Nephron (organoid): ENCODE data around the gene REM2.

Experiments used
- H3K27ac Mint-ChIP-seq, 3 experiments: 2 replicates each; pipeline ENCODE4 v1.8.0; 2020; ENCODE audit warnings: mixed read lengths in 3 of 3, mild to moderate bottlenecking in 2 of 3, moderate library complexity in 1 of 3
- H3K27me3 Mint-ChIP-seq: 2 replicates; pipeline ENCODE4 v1.8.0; 2021; ENCODE audit warnings: low read depth, mild to moderate bottlenecking, moderate library complexity, mixed read lengths
- H3K36me3 Mint-ChIP-seq: 2 replicates; pipeline ENCODE4 v1.8.0; 2020; ENCODE audit warnings: low read depth, mixed read lengths
- H3K4me1 Mint-ChIP-seq: 2 replicates; pipeline ENCODE4 v1.8.0; 2020; ENCODE audit warnings: mixed read lengths
- H3K4me3 Mint-ChIP-seq, 3 experiments: 2 replicates each; pipeline ENCODE4 v1.8.0; 2020; ENCODE audit warnings: mild to moderate bottlenecking in 3 of 3, mixed read lengths in 3 of 3, moderate library complexity in 2 of 3
- H3K9me3 Mint-ChIP-seq: 2 replicates; pipeline ENCODE4 v1.8.0; 2020; ENCODE audit warnings: mixed read lengths
- TF ChIP-seq, protein P1 (sequence below), 3 experiments: fragments of 200-600 bp; sonication (generic); IDR thresholded peaks; one replicate each; pipeline ENCODE4 v1.5.0; 2021; ENCODE audit warnings: antibody characterized with exemption in 3 of 3; ENCODE audit not compliant: unreplicated experiment in 3 of 3

REM2 gene

DNA sequence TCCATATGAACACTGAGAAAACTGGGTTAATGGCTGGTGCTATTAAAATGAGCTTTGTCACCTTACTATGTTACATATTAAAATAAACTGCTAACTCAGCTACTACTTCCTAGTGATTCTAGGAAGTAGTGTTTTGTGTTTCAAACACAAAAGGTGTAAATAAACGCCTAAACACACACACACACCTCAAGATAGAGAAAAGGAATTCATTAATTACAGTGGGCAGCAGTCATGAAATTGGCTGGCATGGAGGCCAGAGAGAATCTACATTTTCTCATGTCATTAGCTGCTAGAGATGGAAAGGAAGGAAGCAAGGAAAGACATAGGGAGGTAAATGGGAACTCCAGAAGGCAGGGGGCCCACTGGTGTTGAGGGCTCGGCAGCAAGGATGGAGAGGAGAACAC is 46.9 kb downstream of the REM2 start:
- peaks cover 6% of the 10 kb centered on the region for H3K4me1 Mint-ChIP-seq
- H3K4me3 Mint-ChIP-seq, result no peak overlapping the region
- no peaks in the 10 kb centered on the region for H3K27me3 Mint-ChIP-seq
- TF ChIP-seq, protein P1, sequence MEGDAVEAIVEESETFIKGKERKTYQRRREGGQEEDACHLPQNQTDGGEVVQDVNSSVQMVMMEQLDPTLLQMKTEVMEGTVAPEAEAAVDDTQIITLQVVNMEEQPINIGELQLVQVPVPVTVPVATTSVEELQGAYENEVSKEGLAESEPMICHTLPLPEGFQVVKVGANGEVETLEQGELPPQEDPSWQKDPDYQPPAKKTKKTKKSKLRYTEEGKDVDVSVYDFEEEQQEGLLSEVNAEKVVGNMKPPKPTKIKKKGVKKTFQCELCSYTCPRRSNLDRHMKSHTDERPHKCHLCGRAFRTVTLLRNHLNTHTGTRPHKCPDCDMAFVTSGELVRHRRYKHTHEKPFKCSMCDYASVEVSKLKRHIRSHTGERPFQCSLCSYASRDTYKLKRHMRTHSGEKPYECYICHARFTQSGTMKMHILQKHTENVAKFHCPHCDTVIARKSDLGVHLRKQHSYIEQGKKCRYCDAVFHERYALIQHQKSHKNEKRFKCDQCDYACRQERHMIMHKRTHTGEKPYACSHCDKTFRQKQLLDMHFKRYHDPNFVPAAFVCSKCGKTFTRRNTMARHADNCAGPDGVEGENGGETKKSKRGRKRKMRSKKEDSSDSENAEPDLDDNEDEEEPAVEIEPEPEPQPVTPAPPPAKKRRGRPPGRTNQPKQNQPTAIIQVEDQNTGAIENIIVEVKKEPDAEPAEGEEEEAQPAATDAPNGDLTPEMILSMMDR (IDR thresholded peaks at IDR 0.05; ENCODE audit: unreplicated experiment in 3 of 3), result no peak
- no peaks in the 10 kb centered on the region for H3K9me3 Mint-ChIP-seq
- H3K27ac Mint-ChIP-seq, result no peak overlapping the region
- H3K36me3 Mint-ChIP-seq, result peaks cover 13% of the 10 kb centered on the region

DNA sequence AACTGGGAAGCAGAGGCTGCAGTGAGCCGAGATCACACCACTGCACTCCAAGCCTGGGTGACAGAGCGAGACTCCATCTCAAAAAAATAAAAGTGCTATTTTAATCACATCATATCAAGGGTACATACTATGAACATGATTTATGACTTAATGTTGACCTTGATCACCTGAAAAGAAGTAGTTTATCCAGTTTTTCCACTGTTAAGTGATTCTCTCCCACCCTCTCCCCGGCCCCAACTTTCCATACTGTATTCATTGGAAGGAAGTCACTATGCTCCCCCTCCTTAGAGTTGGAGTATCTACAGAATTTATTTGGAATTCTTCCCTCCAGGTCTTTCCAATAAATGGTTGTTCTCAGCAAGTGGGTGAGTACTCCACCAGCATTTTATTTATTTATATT is 49.1 kb downstream of the REM2 start:
- no peak overlapping the region for H3K4me3 Mint-ChIP-seq
- no peaks in the 10 kb centered on the region for H3K27me3 Mint-ChIP-seq
- peaks cover 6% of the 10 kb centered on the region for H3K4me1 Mint-ChIP-seq
- TF ChIP-seq, protein P1 (IDR thresholded peaks at IDR 0.05; ENCODE audit: unreplicated experiment in 3 of 3), result no peak
- no peaks in the 10 kb centered on the region for H3K9me3 Mint-ChIP-seq
- H3K27ac Mint-ChIP-seq, result peak overlapping the region in 1 of 3 experiments; percentile 2
- H3K36me3 Mint-ChIP-seq, result no peaks in the 10 kb centered on the region

DNA sequence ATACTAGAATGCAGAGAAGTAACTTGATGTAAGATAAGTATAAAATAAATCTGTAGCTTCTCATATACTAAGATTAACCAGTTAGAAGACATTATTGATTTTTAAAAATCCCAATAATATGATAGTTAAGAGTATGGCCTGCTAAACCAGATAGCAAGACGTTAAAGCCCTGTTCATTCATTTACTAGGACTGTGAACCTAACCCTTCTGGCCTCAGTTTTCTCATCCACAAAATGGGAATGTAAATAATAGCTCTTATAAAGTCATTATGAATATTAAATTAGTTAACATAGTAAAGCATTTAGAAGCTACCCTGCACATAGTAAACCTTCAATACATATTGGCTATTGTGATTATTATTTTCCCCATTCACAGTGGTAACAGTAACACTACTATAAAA is 52.1 kb downstream of the REM2 start:
- Mint-ChIP-seq H3K4me1 (no peaks in the 10 kb centered on the region), H3K9me3 (no peaks in the 10 kb centered on the region), H3K27ac (no peak overlapping the region), H3K36me3 (no peaks in the 10 kb centered on the region), H3K27me3 (no peaks in the 10 kb centered on the region), H3K4me3 (no peak overlapping the region)
- TF ChIP-seq, protein P1 (IDR thresholded peaks at IDR 0.05; ENCODE audit: unreplicated experiment in 3 of 3), result no peak
